Fibroblast of the aortic adventitia (primary cell): ENCODE measurements around the gene PTN. TPM values are rescaled to one million over a fixed set of nuclear protein-coding genes. Genes with fewer than 3 reads are reported as not detected.
"Not testable (repeated sequence)": the region's sequence is repeated elsewhere in the genome, so short reads cannot be mapped to it uniquely, and the experiment has no call there.

Experiments used
- DNase-seq: peaks from one replicate; pipeline ENCODE4 v3.0.0-alpha.2; 2010; ENCODE audit warnings: low read depth
- H3K4me3 ChIP-seq: 2 replicates; pipeline ENCODE4 v1.5.1; 2011; ENCODE audit warnings: low read depth, mild to moderate bottlenecking, control low read depth, low read length, moderate library complexity
- small RNA-seq: library from RNA; depleted of rRNA; stranded (forward); fragments of <200 nt; gene quantifications from one replicate; pipeline ENCODE3, GENCODE V24; 2012
- total RNA-seq: library from RNA; depleted of rRNA; stranded (reverse); fragments of >200 nt; gene quantifications from 2 replicates; pipeline ENCODE4 v1.2.3, GENCODE V29; 2012; ENCODE audit warnings: low replicate concordance
- TF ChIP-seq, protein P1 (sequence below): IDR thresholded peaks from 2 replicates; pipeline ENCODE4 v1.5.1; 2011; ENCODE audit warnings: mild to moderate bottlenecking, low read length, control low read depth, inconsistent platforms; ENCODE audit not compliant: insufficient read depth

Gene PTN
- total RNA-seq, 1 donor = 28.7 TPM

GRCh38 chr7:137196648-137197047 is 146.9 kb downstream of the PTN start:
- no peak overlapping the region for H3K4me3 ChIP-seq
- TF ChIP-seq, protein P1, sequence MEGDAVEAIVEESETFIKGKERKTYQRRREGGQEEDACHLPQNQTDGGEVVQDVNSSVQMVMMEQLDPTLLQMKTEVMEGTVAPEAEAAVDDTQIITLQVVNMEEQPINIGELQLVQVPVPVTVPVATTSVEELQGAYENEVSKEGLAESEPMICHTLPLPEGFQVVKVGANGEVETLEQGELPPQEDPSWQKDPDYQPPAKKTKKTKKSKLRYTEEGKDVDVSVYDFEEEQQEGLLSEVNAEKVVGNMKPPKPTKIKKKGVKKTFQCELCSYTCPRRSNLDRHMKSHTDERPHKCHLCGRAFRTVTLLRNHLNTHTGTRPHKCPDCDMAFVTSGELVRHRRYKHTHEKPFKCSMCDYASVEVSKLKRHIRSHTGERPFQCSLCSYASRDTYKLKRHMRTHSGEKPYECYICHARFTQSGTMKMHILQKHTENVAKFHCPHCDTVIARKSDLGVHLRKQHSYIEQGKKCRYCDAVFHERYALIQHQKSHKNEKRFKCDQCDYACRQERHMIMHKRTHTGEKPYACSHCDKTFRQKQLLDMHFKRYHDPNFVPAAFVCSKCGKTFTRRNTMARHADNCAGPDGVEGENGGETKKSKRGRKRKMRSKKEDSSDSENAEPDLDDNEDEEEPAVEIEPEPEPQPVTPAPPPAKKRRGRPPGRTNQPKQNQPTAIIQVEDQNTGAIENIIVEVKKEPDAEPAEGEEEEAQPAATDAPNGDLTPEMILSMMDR = no peak
- DNase-seq = no peak

DNA sequence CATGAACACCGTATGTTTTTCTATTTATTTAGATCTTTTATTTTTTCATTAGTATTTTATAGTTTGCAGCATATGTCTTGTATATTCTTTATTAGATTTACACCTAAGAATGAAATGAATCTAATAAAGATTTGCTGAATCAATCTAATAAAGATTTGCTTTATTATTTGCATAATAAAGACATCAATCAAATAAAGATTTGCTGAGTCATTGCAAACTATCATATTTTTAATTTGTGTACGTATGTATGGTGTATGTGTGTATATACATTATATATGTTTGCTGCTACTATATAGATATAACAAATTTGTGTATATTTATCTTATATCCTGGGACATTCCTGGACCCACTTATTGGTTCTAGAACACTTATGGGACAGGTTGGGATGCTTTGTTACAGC is 147.5 kb downstream of the PTN start:
- H3K4me3 ChIP-seq = no peak overlapping the region
- no peak for DNase-seq
- TF ChIP-seq, protein P1 = no peak

- not testable (repeated sequence) for H3K4me3 ChIP-seq, DNase-seq
Measured at GRCh38 chr7:137181619-137182018, 161.9 kb downstream of the PTN start.

Small RNA genes lying within 50 kb of the gene (small RNA-seq; reads per million reads assigned to genes)
- gene RF00136 = not detected
